SK-N-SH treated with all-trans-retinoic acid at 6 μM for 48 hours (cell line): ENCODE measurements around the gene CHIC2.
"Not testable (repeated sequence)": the region's sequence is repeated elsewhere in the genome, so short reads cannot be mapped to it uniquely, and the experiment has no call there.

Experiments
- ATAC-seq: fragments of 200-7000 bp; cut with Tn5 transposase; 3 replicates; pipeline ENCODE4 v1.9.1; 2020; ENCODE audit warnings: mild to moderate bottlenecking, moderate library complexity
- ARNTL ChIP-seq: fragments of 450-650 bp; formaldehyde crosslinking; IDR thresholded peaks from 2 replicates; pipeline ENCODE4 v1.5.0; 2020; ENCODE audit warnings: low read depth, mild to moderate bottlenecking, moderate library complexity, borderline replicate concordance
- BACH2 ChIP-seq: fragments of 250-450 bp; sonication (Bioruptor Pico); IDR thresholded peaks from 2 replicates; pipeline ENCODE4 v1.9.0; 2021; ENCODE audit warnings: mild to moderate bottlenecking, borderline replicate concordance
- CSDC2 ChIP-seq: fragments of 250-450 bp; sonication (Bioruptor Pico); IDR thresholded peaks from 2 replicates; pipeline ENCODE4 v1.5.0; 2020; ENCODE audit warnings: mild to moderate bottlenecking, moderate library complexity
- ESRRG ChIP-seq: fragments of 250-450 bp; sonication (Bioruptor Pico); IDR thresholded peaks from 2 replicates; pipeline ENCODE4 v1.6.1; 2021; ENCODE audit warnings: mild to moderate bottlenecking
- GLIS3 ChIP-seq: fragments of 250-450 bp; sonication (Bioruptor Pico); IDR thresholded peaks from 2 replicates; pipeline ENCODE4 v1.5.0; 2020; ENCODE audit warnings: mild to moderate bottlenecking, moderate library complexity
- ISL1 ChIP-seq: fragments of 250-450 bp; sonication (Bioruptor Pico); IDR thresholded peaks from 2 replicates; pipeline ENCODE4 v2.1.2; 2022; ENCODE audit warnings: mild to moderate bottlenecking, moderate library complexity
- OSR1 ChIP-seq: fragments of 250-450 bp; sonication (Bioruptor Pico); IDR thresholded peaks from 2 replicates; pipeline ENCODE4 v1.8.0; 2022; ENCODE audit warnings: moderate library complexity, mild to moderate bottlenecking, inconsistent platforms
- POU6F1 ChIP-seq: fragments of 250-450 bp; sonication (Bioruptor Pico); IDR thresholded peaks from 2 replicates; pipeline ENCODE4 v1.8.0; 2021; ENCODE audit warnings: low read depth, mild to moderate bottlenecking, moderate library complexity, borderline replicate concordance
- PPARA ChIP-seq: fragments of 250-450 bp; sonication (Bioruptor Pico); IDR thresholded peaks from 2 replicates; pipeline ENCODE4 v1.5.0; 2020; ENCODE audit warnings: mild to moderate bottlenecking, borderline replicate concordance
- RARB ChIP-seq: fragments of 250-450 bp; sonication (Bioruptor Pico); IDR thresholded peaks from 2 replicates; pipeline ENCODE4 v1.8.0; 2021; ENCODE audit warnings: mild to moderate bottlenecking, moderate library complexity
- SNAI2 ChIP-seq: fragments of 250-450 bp; sonication (Bioruptor Pico); IDR thresholded peaks from 2 replicates; pipeline ENCODE4 v1.5.0; 2020; ENCODE audit warnings: mild to moderate bottlenecking, moderate library complexity
- TCF4 ChIP-seq: fragments of 250-450 bp; sonication (Bioruptor Pico); IDR thresholded peaks from 2 replicates; pipeline ENCODE4 v1.8.0; 2021; ENCODE audit warnings: mild to moderate bottlenecking, moderate library complexity, borderline replicate concordance
- TOX ChIP-seq: fragments of 250-450 bp; sonication (Bioruptor Pico); IDR thresholded peaks from 2 replicates; pipeline ENCODE4 v1.8.0; 2021; ENCODE audit warnings: mild to moderate bottlenecking, moderate library complexity, borderline replicate concordance
- ZC3H10 ChIP-seq: fragments of 250-450 bp; sonication (Bioruptor Pico); IDR thresholded peaks from 2 replicates; pipeline ENCODE4 v1.5.1; 2021; ENCODE audit warnings: mild to moderate bottlenecking, moderate library complexity
- ZFP3 ChIP-seq: fragments of 250-450 bp; sonication (Bioruptor Pico); IDR thresholded peaks from 2 replicates; pipeline ENCODE4 v1.5.0; 2020; ENCODE audit warnings: mild to moderate bottlenecking, moderate library complexity
- ZFP30 ChIP-seq: fragments of 450-650 bp; formaldehyde crosslinking; IDR thresholded peaks from 2 replicates; pipeline ENCODE4 v1.5.0; 2022; ENCODE audit warnings: mild to moderate bottlenecking, moderate library complexity
- ZNF565 ChIP-seq: fragments of 450-650 bp; formaldehyde crosslinking; conservative IDR thresholded peaks from 2 replicates; pipeline ENCODE4 v1.5.0; 2020; ENCODE audit warnings: low read depth, mild to moderate bottlenecking, moderate library complexity
- ZNF70 ChIP-seq: fragments of 450-650 bp; formaldehyde crosslinking; IDR thresholded peaks from 2 replicates; pipeline ENCODE4 v1.5.0; 2020; ENCODE audit warnings: mild to moderate bottlenecking, moderate library complexity
- ZNF8 ChIP-seq: fragments of 450-650 bp; formaldehyde crosslinking; IDR thresholded peaks from 2 replicates; pipeline ENCODE4 v1.5.0; 2020; ENCODE audit warnings: mild to moderate bottlenecking, moderate library complexity
- TF ChIP-seq, protein P1 (sequence below): fragments of 250-450 bp; sonication (Bioruptor Pico); IDR thresholded peaks from 2 replicates; pipeline ENCODE4 v1.5.1; 2021; ENCODE audit warnings: mild to moderate bottlenecking, moderate library complexity
- TF ChIP-seq, protein P2 (sequence below): fragments of 250-450 bp; sonication (Bioruptor Pico); IDR thresholded peaks from 2 replicates; pipeline ENCODE4 v1.8.0; 2020; ENCODE audit warnings: mild to moderate bottlenecking, moderate library complexity, borderline replicate concordance
- TF ChIP-seq, protein P3 (sequence below): fragments of 250-450 bp; sonication (Bioruptor Pico); IDR thresholded peaks from 2 replicates; pipeline ENCODE4 v1.5.0; 2020; ENCODE audit warnings: mild to moderate bottlenecking, moderate library complexity
- TF ChIP-seq, protein P4 (sequence below): fragments of 250-450 bp; sonication (Bioruptor Pico); IDR thresholded peaks from 2 replicates; pipeline ENCODE4 v1.5.1; 2020; ENCODE audit warnings: low read depth, mild to moderate bottlenecking, moderate library complexity

The CHIC2 gene

DNA sequence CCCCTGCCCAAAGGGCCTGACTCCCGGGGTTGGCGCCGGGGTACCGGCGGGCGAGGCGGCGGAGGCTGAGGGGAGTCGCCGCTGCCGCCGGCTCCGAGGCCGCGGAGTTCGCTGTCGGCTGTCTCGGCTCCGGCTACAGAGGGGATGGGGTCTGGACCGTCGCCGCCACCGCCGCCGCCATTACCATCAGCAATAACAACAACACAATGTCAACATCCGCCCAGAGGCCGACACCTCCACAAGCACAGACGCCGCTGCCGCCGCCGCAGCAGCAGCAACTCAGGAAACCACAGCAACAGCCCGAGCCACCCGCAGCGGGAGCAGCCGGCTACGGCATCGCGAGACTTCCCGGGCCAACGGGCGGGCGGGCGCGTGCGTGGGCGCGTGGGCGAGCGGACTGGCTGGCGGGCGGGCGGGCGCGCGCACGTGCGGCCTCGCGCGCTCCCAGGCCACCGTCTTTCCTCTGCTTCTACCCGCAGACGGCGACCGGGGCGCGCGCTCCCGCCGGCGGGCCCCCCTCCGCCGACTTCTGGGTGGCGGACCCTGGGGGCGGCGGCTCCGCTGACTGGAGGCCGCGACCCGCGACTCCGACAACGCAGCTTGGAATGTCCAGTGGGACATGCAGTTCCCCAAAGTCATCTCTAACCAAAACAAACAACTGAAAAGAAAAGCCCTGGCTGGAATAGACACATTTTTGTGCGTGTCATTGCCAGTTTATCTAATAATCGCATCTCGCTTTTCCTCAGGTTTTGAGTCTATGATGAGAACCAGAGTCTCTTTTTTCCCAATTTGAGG is at the start of gene CHIC2:
Gene CHIC2 (minus strand): TSS at position 289 of the 795 bp plus-strand sequence. CDS start 305 bp downstream, outside the sequence.
- TF ChIP-seq PPARA (CRISPR knock-in tag) (no peak; the same call in 1 of the 2 replicates), ZNF565 (CRISPR knock-in tag) (no peak), TOX (no peak), ZNF70 (no peak), TCF4 (CRISPR knock-in tag) (no peak), RARB (no peak), ZFP30 (CRISPR knock-in tag) (no peak), ESRRG (CRISPR knock-in tag) (0 out of 2 replicates have a peak, but pooled peaks have one; percentile 14), BACH2 (CRISPR knock-in tag) (no peak), ISL1 (CRISPR knock-in tag) (0 out of 2 replicates have a peak, but pooled peaks have one; percentile 22), ZNF8 (CRISPR knock-in tag) (no peak), OSR1 (CRISPR knock-in tag) (no peak), GLIS3 (CRISPR knock-in tag) (no peak), ARNTL (0 out of 2 replicates have a peak, but pooled peaks have one; percentile 62), ZFP3 (CRISPR knock-in tag) (0 out of 2 replicates have a peak, but pooled peaks have one; percentile 41), CSDC2 (CRISPR knock-in tag) (peak; percentile 87), ZC3H10 (CRISPR knock-in tag) (no peak), SNAI2 (CRISPR knock-in tag) (peak; percentile 89), POU6F1 (no peak)
- TF ChIP-seq, protein P1, sequence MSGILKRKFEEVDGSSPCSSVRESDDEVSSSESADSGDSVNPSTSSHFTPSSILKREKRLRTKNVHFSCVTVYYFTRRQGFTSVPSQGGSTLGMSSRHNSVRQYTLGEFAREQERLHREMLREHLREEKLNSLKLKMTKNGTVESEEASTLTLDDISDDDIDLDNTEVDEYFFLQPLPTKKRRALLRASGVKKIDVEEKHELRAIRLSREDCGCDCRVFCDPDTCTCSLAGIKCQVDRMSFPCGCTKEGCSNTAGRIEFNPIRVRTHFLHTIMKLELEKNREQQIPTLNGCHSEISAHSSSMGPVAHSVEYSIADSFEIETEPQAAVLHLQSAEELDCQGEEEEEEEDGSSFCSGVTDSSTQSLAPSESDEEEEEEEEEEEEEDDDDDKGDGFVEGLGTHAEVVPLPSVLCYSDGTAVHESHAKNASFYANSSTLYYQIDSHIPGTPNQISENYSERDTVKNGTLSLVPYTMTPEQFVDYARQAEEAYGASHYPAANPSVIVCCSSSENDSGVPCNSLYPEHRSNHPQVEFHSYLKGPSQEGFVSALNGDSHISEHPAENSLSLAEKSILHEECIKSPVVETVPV (CRISPR knock-in tag): no peak
- TF ChIP-seq, protein P2, sequence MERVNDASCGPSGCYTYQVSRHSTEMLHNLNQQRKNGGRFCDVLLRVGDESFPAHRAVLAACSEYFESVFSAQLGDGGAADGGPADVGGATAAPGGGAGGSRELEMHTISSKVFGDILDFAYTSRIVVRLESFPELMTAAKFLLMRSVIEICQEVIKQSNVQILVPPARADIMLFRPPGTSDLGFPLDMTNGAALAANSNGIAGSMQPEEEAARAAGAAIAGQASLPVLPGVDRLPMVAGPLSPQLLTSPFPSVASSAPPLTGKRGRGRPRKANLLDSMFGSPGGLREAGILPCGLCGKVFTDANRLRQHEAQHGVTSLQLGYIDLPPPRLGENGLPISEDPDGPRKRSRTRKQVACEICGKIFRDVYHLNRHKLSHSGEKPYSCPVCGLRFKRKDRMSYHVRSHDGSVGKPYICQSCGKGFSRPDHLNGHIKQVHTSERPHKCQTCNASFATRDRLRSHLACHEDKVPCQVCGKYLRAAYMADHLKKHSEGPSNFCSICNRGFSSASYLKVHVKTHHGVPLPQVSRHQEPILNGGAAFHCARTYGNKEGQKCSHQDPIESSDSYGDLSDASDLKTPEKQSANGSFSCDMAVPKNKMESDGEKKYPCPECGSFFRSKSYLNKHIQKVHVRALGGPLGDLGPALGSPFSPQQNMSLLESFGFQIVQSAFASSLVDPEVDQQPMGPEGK (CRISPR knock-in tag): no peak
- TF ChIP-seq, protein P3, sequence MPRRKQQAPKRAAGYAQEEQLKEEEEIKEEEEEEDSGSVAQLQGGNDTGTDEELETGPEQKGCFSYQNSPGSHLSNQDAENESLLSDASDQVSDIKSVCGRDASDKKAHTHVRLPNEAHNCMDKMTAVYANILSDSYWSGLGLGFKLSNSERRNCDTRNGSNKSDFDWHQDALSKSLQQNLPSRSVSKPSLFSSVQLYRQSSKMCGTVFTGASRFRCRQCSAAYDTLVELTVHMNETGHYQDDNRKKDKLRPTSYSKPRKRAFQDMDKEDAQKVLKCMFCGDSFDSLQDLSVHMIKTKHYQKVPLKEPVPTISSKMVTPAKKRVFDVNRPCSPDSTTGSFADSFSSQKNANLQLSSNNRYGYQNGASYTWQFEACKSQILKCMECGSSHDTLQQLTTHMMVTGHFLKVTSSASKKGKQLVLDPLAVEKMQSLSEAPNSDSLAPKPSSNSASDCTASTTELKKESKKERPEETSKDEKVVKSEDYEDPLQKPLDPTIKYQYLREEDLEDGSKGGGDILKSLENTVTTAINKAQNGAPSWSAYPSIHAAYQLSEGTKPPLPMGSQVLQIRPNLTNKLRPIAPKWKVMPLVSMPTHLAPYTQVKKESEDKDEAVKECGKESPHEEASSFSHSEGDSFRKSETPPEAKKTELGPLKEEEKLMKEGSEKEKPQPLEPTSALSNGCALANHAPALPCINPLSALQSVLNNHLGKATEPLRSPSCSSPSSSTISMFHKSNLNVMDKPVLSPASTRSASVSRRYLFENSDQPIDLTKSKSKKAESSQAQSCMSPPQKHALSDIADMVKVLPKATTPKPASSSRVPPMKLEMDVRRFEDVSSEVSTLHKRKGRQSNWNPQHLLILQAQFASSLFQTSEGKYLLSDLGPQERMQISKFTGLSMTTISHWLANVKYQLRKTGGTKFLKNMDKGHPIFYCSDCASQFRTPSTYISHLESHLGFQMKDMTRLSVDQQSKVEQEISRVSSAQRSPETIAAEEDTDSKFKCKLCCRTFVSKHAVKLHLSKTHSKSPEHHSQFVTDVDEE (CRISPR knock-in tag): peak; percentile 97
- TF ChIP-seq, protein P4, sequence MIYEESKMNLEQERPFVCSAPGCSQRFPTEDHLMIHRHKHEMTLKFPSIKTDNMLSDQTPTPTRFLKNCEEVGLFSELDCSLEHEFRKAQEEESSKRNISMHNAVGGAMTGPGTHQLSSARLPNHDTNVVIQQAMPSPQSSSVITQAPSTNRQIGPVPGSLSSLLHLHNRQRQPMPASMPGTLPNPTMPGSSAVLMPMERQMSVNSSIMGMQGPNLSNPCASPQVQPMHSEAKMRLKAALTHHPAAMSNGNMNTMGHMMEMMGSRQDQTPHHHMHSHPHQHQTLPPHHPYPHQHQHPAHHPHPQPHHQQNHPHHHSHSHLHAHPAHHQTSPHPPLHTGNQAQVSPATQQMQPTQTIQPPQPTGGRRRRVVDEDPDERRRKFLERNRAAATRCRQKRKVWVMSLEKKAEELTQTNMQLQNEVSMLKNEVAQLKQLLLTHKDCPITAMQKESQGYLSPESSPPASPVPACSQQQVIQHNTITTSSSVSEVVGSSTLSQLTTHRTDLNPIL (CRISPR knock-in tag): no peak
- peak; percentile 84 for ATAC-seq

DNA sequence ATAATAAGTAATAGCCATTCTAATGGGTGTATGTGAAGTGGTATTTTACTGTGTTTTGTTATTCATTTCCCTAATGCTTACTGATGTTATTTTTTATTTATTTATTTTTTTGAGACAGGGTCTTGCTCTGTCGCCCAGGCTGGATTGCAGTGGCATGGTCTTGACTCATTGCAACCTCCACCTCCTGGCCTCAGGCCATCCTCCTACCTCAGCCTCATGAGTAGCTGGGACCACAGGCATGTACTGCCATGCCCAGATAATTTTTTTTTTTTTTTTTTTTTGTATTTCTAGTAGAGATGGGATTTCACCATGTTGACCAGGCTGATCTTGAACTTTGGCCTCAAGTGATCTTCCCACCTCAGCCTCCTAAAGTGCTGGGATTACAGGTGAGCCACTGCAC is 48.8 kb upstream of the CHIC2 start:
- ATAC-seq: not testable (repeated sequence)
